Measurements from ENCODE around the gene PATL1. TPM values are rescaled to one million over a fixed set of nuclear protein-coding genes. Genes with fewer than 3 reads are reported as not detected.
"Not testable (repeated sequence)": the region's sequence is repeated elsewhere in the genome, so short reads cannot be mapped to it uniquely, and the experiment has no call there.

Gene PATL1
- total RNA-seq, 1 experiment from 2014 or later, result 57.8 TPM

- Histone ChIP-seq H3K4me3 (ENCODE audit: low read depth, low read length) (no peak overlapping the region), H3K27me3 (replicated peaks; ENCODE audit: control insufficient read depth, insufficient read depth, low read length) (no peaks in the 10 kb centered on the region), H3K36me3 (ENCODE audit: control insufficient read depth, insufficient read depth, low read length) (no peaks in the 10 kb centered on the region), H3K4me1 (peaks cover 4% of the 10 kb centered on the region; the same call in 1 of the 2 replicates), H3K9me3 (peaks cover 23% of the 10 kb centered on the region)
- H3K27me3 Mint-ChIP-seq (ENCODE audit: insufficient read depth, unreplicated experiment), result no peaks in the 10 kb centered on the region
- no TSS peak for BruUV-seq (replicated peaks)
- DNase-seq, result no peak
- no peaks in the 10 kb centered on the region for H3K4me1 Mint-ChIP-seq (ENCODE audit: low read depth, unreplicated experiment)
- CTCF ChIA-PET, result no interaction called here
- POLR2A ChIA-PET, result no interaction called here
- no peak overlapping the region for H3K4me3 Mint-ChIP-seq (ENCODE audit: unreplicated experiment)
- no peak for TF ChIP-seq CTCF (IDR thresholded peaks at IDR 0.05; ENCODE audit: insufficient read depth in 1 of 2, low read depth in 1 of 2, low read length in 1 of 2, severe bottlenecking in 1 of 2, unreplicated experiment in 1 of 2)
- no peaks in the 10 kb centered on the region for H3K36me3 Mint-ChIP-seq (ENCODE audit: insufficient read depth, unreplicated experiment)
- H3K27ac Mint-ChIP-seq (ENCODE audit: unreplicated experiment), result no peak overlapping the region
- H3K9me3 Mint-ChIP-seq (ENCODE audit: unreplicated experiment), result peaks cover 36% of the 10 kb centered on the region
- intact Hi-C loops (cut with micrococcal nuclease; ENCODE audit: unreplicated experiment), result no loop called here
Measured at GRCh38 chr11:59689015-59689414, 20.2 kb upstream of the PATL1 start.

GRCh38 chr11:59681260-59681725 lies 12.5 kb upstream of the PATL1 start:
- Mint-ChIP-seq H3K4me3 (ENCODE audit: unreplicated experiment) (peak overlapping the region; percentile 51), H3K27ac (ENCODE audit: unreplicated experiment) (peak overlapping the region; percentile 7), H3K4me1 (ENCODE audit: low read depth, unreplicated experiment) (peaks cover 29% of the 10 kb centered on the region)
- DNase-seq, result peak; percentile 71 to 81
- H3K27me3 Mint-ChIP-seq (ENCODE audit: insufficient read depth, unreplicated experiment); BruUV-seq (replicated peaks); H3K9me3 Mint-ChIP-seq (ENCODE audit: unreplicated experiment); H3K27me3 ChIP-seq (replicated peaks; ENCODE audit: control insufficient read depth, insufficient read depth, low read length); H3K36me3 Mint-ChIP-seq (ENCODE audit: insufficient read depth, unreplicated experiment); POLR2A ChIA-PET; H3K36me3 ChIP-seq (ENCODE audit: control insufficient read depth, insufficient read depth, low read length); H3K4me3 ChIP-seq (ENCODE audit: low read depth, low read length); H3K9me3 ChIP-seq: not testable (repeated sequence)
- H3K4me1 ChIP-seq, result peaks cover 30% of the 10 kb centered on the region
- intact Hi-C loops (cut with micrococcal nuclease; ENCODE audit: unreplicated experiment), result loop anchor here (1.0 to 5.0 kb wide), 7 partner anchors 26 to 510 kb away; no protein-coding TSS in a partner anchor
- CTCF ChIA-PET, result interaction anchor here (1.8 kb wide), 1 partner anchor 12 kb away, joined by 28 read pairs; the partner anchor contains the start of gene PATL1

- Mint-ChIP-seq H3K4me1 (ENCODE audit: low read depth, unreplicated experiment) (peaks cover 29% of the 10 kb centered on the region), H3K27me3 (ENCODE audit: insufficient read depth, unreplicated experiment) (no peaks in the 10 kb centered on the region), H3K27ac (ENCODE audit: unreplicated experiment) (peak overlapping the region; percentile 7), H3K9me3 (ENCODE audit: unreplicated experiment) (peaks cover 10% of the 10 kb centered on the region), H3K4me3 (ENCODE audit: unreplicated experiment) (peak overlapping the region; percentile 51), H3K36me3 (ENCODE audit: insufficient read depth, unreplicated experiment) (no peaks in the 10 kb centered on the region)
- ChIA-PET CTCF (interaction anchor here (0.5 to 1.8 kb wide), 7 partner anchors 11 to 143 kb away, joined by 3 to 28 read pairs (median 3); partner anchors contain the start of gene PATL1), POLR2A (interaction anchor here (1.0 kb wide), 1 partner anchor 11 kb away, joined by 12 read pairs; the partner anchor contains the start of gene PATL1)
- H3K36me3 ChIP-seq (ENCODE audit: control insufficient read depth, insufficient read depth, low read length), result no peaks in the 10 kb centered on the region
- peak; percentile 86 to 88 for TF ChIP-seq CTCF (IDR thresholded peaks at IDR 0.05; ENCODE audit: insufficient read depth in 1 of 2, low read depth in 1 of 2, low read length in 1 of 2, severe bottlenecking in 1 of 2, unreplicated experiment in 1 of 2)
- intact Hi-C loops (cut with micrococcal nuclease; ENCODE audit: unreplicated experiment), result loop anchor here (1.0 to 5.0 kb wide), 11 partner anchors 11 to 510 kb away; partner anchors contain the start of genes OSBP and PATL1
- DNase-seq, result peak; percentile 88 to 90
- peaks cover 34% of the 10 kb centered on the region for H3K4me1 ChIP-seq
- H3K9me3 ChIP-seq, result 0 out of 2 replicates have a peak, but pooled peaks cover 5% of the 10 kb centered on the region
- no peak overlapping the region for H3K4me3 ChIP-seq (ENCODE audit: low read depth, low read length)
- BruUV-seq (replicated peaks), result TSS peak; percentile 72
- no peaks in the 10 kb centered on the region for H3K27me3 ChIP-seq (replicated peaks; ENCODE audit: control insufficient read depth, insufficient read depth, low read length)
Measured at GRCh38 chr11:59680287-59681154, 11.7 kb upstream of the PATL1 start.

All from Caco-2 (cell line).